Measurements from ENCODE around the gene TMA7.

TMA7 gene

GRCh38 chr3:48439820-48440589, at the start of gene TMA7, which contains the start of gene CCDC51:
TSS of gene TMA7 (plus strand) at chr3:48440257. CDS start at chr3:48440297, 40 bp downstream.
TSS of gene CCDC51 (minus strand) at chr3:48440119. CDS start at chr3:48435128, 4,991 bp downstream.
- DNase-seq, result peak; percentile 99

- no peak for DNase-seq
Measured at GRCh38 chr3:48394391-48394790, 45.7 kb upstream of the TMA7 start.

GRCh38 chr3:48395714-48396113, 44.3 kb upstream of the TMA7 start:
- no peak for DNase-seq

- DNase-seq, result no peak
Measured at GRCh38 chr3:48397767-48398681, 42.0 kb upstream of the TMA7 start.

- no peak for DNase-seq
Measured at GRCh38 chr3:48398701-48399386, 41.2 kb upstream of the TMA7 start.

- no peak for DNase-seq
Measured at GRCh38 chr3:48399387-48400172, 40.5 kb upstream of the TMA7 start.

- DNase-seq, result peak; percentile 66
Measured at GRCh38 chr3:48400824-48401433, 39.1 kb upstream of the TMA7 start.

GRCh38 chr3:48401434-48401901, 38.6 kb upstream of the TMA7 start:
- DNase-seq, result peak; percentile 23

GRCh38 chr3:48402281-48402732, 37.8 kb upstream of the TMA7 start:
- peak; percentile 19 for DNase-seq

- DNase-seq, result peak; percentile 10
Measured at GRCh38 chr3:48402907-48403306, 37.1 kb upstream of the TMA7 start.

GRCh38 chr3:48403533-48404439, 36.3 kb upstream of the TMA7 start:
- DNase-seq, result peak; percentile 18

- peak; percentile 8 for DNase-seq
Measured at GRCh38 chr3:48404440-48405342, 35.4 kb upstream of the TMA7 start.

- peak; percentile 14 for DNase-seq
Measured at GRCh38 chr3:48405343-48405881, 34.6 kb upstream of the TMA7 start.

GRCh38 chr3:48405971-48406370, 34.1 kb upstream of the TMA7 start:
- DNase-seq, result peak; percentile 19

GRCh38 chr3:48406443-48407431, 33.3 kb upstream of the TMA7 start:
- DNase-seq, result peak; percentile 13

GRCh38 chr3:48407542-48408099, 32.4 kb upstream of the TMA7 start:
- DNase-seq, result no peak

- DNase-seq, result no peak
Measured at GRCh38 chr3:48408823-48409281, 31.2 kb upstream of the TMA7 start.

Data from stimulated activated CD8-positive, alpha-beta memory T cell treated with anti-CD3 and anti-CD28 coated beads, Interleukin-4, amount 100 ng/mL, for 48 hours (primary cell).